HG02852 (cell line): Measurements from ENCODE around the gene EFCAB6.

ENCODE experiments used
- ATAC-seq: cut with Tn5 transposase; IDR thresholded peaks from one replicate; pipeline ENCODE4 v1.9.1; 2021; ENCODE audit warnings: mild to moderate bottlenecking, moderate library complexity; ENCODE audit not compliant: unreplicated experiment

Gene EFCAB6

DNA sequence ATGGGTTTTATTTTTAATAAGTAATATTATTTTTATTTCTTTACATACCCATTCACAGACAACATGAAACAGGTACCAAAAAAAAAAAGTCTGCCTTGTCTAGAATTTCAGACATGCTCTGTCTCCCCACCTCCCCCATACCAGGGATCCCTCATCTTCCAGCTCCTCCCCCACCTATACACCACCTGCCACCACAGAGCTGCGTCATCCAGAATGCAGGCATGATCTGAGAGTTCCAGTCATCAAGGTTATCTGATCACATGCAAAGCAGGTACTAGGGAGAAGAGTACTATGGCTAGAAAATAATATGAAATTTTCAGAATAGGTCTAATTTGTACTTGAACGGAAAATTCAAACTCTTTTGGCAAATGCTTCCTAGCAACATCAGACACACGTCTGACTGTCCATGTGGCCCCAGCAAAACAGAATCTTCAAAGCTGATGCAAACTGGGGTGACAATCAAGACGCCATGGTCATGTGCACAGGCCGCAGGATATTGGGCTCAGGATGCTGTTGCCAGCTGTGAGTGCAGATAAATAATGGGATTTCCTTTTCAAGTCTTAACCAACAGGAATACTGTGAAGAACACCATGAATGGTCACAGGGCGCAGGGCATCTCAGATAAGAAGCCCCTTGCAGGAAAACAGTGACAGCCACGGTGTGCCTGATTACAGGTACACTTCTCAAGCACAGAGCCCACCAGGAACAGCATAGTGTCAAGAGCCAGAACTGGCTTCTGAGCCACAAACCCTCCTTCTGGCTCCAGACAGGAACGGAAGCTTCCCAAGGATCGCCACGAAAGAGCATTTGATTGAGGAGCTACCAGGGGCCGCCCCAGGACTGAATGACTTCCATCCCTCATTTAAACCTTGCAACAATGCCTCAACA lies 169.5 kb downstream of the EFCAB6 start:
- ATAC-seq: no peak

DNA sequence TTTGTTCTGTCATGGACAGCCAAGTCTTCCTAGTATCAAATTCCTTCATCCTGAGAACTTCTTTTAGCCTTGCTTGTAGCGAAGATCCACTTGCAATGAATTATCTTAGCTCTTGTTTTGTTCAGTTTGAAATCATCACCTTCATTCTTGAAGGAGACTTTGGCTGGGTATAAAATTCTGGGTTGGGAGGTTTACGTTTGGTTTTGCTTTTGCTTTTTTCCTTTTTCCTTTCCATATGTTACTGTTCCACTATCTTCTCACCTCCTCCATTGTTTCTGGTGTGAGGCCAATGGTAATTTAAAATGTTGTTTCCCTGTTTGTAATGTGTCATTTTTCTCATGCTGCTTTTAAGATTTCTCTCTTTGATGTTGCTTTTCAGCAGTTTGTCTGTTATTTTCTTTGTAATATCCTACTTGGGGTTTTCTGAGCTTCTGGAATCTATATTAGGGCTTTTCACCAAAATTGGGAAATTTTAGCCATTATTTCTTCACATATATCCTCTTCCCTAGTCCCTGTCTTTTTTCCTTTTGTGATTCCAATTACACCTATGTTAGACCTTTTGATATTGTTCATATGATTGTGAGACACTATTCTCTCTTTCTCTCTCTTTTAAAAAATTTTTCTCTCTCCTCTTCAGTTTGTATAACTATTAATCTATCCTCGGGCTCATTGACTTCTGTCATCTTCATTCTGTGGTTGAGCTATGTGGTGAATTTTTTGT lies 172.7 kb downstream of the EFCAB6 start:
- ATAC-seq: no peak

DNA sequence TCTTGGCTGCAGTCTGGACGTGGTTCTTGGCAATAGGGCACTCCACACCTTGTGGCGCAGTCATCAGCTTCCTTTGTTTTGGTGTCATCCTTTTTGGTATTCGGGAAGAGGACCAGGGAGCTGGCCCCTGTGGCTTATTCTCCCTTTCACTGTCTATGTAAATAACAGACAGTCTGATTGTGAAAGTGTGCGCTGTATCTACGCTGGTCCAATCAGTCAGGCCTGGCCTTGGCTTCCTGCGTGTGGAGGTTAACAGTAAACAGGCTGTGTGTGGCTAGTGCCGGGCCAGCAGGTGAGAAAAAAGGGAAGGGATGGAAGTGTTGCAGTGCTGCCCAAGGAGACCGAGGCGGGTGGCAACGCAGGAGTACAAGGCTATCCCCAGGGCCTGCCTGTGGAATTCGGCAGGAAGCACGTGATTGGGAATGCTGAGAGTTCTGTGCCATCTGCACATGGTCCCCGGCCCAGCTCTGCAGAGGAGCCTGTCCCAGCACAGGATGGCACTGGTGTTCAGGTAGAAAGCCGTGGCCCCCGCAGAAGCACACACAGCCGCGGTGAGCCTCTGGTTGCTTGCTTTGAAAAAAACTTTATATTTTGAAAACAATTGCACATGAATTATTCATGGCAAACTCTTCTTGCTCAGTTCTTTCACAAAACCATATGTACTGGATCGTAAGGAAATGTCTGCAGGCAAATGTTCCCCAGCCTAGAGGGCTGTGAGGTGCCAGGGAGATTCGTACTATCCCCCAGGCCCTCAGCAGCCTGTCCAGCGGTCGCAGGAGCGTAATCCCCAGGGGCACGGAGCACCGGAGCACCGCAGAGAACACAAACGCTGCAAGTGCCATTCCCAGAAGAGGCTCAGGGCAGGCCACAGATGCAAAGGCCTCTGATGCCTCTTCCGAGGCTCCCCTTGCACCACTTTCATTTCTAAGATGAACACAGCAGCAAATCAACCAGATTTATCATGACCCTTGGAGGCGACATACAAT lies 174.5 kb downstream of the EFCAB6 start:
- ATAC-seq: no peak

DNA sequence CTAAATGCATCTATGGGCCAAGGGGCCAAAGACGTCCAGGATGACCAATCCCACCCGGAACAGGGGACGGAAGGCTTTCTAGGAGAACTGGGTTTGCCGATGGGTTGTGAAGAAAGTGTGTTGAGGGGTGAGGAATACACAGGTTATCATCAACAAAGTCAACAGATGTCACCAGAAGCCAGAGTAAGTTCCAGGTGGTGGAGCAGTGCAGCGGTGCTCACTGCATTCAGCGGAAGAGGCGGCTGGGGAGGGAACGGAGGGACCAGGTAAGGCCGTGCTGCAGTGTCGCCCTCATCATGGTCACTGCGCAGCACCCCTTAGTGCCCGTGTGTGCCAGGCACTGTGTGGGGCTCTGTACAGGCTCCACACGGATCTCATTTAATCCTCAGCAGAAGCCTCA lies 176.0 kb downstream of the EFCAB6 start:
- no peak for ATAC-seq

DNA sequence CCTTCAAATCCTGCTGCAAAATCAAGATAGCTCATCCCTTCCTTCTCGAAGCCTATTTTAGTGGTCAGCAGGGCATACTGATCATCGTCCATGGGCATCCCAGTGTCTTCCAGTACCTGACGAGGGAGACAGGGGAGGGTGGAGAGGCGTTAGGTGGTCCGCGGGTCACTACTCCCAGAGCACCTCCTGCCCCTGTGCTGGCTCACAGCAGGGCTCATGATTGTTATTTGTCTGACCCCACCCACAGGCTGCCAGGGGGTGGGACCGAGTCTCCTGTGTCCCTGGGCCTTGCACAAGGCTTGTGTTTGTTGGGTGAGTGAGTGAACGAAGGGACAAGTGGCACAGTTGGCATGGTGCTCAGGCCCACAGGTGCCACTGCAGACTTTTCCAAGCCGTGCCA lies 177.0 kb downstream of the EFCAB6 start:
- ATAC-seq: no peak

DNA sequence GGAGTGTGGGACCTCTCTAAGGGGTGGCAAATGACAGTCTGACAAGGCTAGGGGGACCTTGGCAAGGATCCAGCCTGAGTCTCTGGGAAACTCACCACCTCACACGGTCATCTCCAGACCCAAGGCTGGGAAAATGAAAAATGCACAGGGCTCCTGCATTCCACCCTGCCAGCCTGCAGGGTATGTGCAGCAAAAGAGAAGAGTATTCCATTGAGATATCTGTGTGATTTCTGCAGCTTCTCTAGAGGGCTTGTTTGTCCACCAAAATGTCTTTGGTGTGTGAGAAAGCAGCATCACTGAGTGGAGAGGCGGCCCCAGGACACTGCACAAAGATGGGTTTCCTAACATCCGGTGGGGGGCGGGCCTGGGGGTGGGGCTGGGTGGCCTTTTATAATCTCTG lies 177.8 kb downstream of the EFCAB6 start:
- ATAC-seq: no peak

DNA sequence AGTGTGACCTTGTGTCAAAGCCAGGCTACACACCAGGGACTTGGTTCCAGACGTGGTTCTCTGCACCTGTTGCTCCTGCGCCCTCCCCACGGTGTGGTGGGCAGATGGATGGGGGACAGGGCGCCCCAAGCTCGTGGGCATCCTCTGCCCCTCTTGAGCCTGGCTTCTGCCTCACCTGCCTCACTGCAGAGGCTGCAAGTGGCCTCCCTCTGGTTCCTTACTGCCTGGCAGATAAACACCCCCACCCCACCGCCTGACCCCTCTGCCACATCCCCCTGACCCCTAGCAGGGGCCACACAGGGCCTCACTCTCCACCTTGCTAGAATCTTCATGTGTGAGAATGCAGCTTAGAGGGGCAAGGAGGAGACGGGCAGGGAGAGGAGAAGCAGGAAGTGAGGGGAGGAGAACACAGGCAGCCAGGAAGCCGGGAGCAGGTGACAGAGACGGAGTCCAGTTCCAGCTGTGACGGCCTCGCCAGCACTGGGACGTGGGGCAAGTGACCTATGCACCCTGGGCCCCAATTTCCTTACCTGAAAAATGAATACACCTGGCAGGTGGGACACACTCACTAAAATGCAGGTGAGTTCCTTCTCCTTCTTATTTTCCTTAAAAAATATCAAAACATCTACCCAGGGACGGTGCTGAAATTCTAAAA lies 178.3 kb downstream of the EFCAB6 start:
- ATAC-seq: no peak

DNA sequence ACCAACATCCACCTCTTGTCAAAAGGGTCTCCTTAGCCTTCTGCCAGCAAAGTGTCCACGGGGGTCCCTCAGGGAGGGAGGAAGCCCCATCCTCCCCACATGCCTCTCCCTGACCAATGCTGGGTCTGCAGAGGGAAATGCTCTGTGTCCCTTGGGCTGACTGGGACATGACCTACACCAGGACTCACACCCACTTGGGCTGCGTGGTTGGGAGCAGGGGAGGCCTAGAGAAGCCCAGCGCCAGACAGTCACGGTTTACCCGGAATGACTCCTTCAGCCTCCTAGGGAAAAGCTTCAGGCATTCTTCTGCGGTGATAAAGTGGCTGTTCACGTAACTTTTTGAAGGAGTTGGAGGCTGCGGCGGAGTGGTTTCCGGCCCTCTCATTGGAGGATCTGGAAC lies 180.3 kb downstream of the EFCAB6 start:
- ATAC-seq: no peak

DNA sequence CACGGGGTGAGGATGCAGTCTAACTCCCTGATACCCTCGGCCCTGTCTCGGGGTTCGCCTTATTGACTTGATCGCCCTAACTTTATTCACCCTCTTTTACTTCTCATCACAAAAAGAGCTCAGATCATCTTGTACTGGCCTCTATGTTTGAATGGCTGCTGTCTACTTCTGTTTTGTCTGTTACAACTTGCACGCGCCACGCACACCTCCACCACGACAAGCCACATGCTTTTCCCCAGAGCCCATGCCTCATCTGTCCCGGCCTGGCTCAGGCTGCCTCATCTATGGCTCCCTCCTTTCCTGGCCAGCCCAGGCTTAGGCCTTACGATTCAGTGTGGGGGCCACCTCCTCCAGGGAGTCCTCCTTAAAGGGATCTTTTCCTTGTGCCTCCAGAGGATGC lies 180.9 kb downstream of the EFCAB6 start:
- no peak for ATAC-seq

DNA sequence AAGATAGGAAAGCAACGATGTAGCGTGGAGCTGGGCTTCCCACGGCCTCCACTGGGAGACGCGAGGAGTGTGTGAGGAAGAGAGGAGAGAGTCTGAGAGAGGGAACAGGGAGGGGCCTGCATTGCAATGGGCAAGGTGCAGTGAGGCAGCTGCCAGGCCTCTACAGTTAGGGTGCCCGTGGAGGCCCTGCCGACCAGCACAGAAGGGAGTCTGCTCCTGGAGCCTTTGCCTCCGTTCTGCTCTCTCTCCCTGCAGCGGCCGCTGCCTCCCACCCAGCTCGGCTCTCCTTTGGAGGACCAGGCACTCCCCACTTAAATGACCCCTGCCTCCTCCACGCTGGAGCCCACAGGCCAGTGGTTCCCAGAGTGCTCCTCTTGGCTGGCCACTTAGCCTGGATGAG lies 181.7 kb downstream of the EFCAB6 start:
- no peak for ATAC-seq

DNA sequence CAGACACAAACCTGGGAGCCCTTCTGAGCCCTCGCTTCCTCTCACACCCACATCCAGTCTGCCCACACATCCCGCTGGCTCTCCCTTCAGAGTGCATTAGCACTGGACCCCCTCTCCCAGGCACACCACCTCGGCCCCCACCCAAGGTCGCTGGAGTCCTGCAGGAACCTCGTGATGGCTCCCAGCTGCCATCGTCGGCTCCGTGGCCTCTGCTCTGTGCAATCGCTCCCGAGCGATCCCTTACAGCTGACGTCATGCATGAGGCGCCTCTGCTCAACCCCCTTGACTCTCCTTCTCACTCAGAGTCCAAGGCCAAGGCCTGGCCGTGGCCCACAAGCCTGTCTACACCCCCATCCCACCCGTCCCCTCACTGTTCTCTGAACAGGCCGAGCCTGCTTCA lies 183.9 kb downstream of the EFCAB6 start:
- no peak for ATAC-seq

DNA sequence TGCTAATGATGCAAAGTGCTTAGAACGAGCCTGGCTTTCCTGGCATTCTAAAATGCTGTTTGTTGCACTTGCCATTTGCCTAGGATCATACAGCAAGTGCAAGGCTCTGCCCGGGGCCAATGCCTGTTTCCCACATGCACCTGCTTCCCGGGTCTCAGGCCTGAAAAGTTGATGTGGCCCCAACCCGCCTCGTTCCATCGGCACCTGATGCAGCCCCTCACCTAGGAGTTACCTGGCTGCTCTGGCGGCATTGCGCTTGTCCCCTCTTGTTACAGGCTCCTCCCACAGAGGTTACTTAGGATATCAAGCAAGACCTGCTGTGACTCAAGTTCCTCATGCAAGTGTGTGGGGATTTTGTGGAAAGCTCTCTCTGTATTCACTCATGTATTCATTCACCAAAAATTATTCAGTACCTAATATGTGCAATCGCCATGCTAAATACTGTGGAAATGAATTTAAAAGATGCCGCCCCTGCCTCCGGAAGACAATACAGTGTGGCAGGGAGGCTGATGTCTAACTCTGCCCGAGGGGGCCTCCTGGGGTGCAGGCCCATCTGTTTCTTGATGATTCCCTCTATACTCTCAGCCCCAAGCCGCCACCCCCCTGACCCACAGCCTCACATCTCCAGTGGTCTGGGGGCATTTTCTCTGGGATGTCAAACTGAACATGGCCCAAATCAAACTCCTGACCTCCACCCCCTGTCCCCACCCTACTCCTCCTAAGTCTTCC lies 184.5 kb downstream of the EFCAB6 start:
- no peak for ATAC-seq

DNA sequence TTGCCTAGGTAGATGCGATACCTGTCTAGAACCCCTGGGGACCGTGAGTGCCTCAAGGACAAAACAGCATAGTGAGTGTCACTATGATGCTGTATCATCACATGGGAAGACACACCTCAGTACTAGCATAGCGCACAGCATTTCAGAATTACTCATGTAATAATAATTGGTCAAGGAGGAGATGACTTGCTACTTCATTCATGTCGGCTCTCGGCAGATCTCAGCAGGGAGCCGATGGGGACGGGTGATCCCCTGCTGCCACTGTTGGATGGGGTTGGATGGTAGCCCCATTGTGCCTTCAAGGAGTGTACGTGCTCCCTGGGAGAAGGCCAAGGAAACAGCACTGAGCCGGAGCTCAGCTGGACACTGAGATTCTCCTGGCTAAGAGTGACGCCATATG lies 186.9 kb downstream of the EFCAB6 start:
- ATAC-seq: no peak

DNA sequence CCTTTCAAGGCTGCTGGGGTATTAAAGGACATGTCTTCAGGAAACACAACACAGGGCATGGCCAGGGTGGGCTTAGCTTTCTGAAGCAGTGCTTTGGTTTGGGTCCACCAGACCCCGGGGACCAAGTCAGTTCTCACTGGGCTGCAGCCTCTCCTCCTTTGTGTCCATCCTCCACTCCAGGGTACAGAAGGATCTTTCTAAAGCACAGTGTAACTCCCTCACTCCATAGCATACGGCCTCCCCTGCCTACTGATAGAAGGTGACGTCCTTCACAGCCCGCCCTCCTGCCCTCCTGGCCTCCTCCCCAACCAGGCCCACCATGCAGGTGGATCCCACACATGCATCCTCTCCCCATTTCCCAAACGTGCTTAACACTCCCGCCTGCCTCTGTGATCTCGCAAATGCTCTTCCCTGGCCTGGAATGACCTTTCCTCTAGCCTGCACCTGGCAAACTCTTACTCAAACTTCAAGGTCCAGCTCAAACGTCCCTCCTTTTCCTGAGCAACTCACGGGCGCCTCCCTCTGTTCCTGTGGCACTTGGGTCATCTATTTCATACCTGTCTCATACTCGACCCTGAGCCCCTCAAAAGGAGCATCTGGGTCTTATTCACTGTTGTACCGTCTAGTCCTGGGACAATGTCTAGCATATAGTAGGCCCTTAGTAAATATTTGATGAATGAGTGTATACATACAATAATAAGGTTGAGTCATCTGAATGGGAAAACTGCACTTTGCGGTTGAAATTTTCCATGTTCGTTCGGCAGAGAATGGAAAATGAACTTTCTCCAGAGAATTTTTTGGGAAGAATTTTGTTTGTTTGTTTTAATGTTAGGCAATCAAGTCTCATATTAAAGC lies 187.7 kb downstream of the EFCAB6 start:
- no peak for ATAC-seq

DNA sequence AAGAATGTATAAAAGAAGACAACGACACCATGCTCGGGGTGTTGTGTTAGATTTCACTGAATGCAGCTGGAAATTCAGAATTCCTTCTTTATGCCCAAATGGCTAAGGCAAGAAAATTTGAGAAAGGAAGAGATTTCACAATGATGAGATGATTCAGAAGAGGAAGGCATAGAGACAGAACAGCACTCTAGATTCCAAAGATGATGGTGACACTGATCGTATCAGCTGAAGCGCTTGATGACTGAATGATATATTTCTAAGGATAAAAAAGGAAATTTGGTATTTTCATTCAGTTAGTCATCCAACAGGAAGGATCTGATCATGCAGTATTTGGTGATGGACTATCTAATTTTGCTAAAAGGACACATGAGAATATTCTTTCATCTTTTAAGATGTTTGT lies 189.2 kb downstream of the EFCAB6 start:
- ATAC-seq: no peak

DNA sequence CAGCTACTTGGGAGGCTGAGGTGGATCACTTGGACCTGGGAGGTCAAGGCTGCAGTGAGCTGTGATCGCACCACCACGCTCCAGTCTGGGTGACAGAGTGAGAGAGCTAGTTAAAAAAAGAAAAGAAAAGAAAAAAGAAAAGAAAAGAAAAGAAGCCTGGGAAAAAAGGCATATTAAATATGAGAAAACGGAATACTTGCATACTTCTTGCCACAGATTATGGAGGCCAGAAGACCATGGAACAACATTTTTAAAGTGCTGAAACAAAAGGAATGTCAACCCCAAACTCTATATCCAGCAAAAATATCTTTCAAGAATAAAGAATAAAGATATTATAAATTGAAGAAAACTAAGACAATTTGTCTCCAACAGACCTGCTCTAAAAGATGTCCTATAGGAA lies 191.9 kb downstream of the EFCAB6 start:
- no peak for ATAC-seq

DNA sequence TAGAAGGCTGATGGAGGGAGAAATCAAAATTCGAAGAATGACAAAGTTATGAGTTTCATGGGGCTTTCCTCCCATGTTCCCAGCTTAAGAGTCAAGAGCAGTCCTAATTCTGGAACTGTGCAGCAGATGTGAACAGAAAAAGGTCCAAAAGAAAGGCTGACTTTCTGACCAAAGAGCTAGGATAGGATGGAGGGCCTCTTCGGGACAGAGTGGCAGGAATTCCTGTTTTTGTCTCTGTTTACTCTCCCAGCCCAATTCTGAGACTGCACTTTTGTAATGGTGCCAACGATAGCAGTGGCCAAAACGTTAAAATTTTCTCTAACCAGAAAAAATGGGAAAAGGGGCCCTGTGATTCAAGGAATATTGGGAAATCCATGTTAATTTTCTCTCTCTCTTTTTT lies 193.6 kb downstream of the EFCAB6 start:
- no peak for ATAC-seq

DNA sequence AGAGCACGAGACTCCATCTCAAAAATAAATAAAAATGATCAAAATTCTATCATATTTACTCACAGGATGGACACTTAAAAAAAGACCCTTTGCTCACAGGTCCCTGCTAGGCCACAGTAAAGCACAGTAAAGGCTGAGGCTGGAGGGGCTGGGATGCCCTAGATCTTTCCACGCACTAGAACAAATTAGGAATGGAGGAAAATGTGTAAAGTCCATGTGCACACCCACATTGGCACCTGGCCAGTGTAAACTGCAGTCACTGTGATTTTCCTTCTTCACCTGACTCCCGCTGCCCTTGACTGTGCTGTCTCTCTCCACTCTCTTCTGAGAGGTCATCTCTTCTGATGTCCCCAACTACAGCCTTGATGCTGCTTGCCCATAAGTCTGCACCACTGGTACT lies 195.5 kb downstream of the EFCAB6 start:
- ATAC-seq: no peak

DNA sequence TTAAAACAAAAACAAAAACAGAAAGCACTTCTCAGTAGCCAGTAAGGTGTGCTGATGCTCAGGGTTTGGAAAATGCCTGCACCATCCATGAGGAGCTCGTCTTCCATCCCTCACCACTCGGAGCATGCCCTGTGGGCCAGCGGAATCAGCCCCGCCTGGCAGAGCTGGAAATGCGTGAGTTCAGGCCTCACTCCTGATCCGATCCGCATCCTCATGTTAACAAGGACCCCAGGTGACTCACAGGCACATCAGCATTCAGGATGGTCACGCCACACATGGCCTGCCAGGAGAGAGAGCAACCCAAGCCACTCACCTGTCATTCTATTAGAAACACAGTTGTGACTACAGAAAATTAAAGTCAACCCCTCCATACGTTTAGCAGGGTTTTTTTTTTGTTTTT lies 211.8 kb downstream of the EFCAB6 start:
- no peak for ATAC-seq
